ENCODE data around the gene ARHGAP11B.

DNA sequence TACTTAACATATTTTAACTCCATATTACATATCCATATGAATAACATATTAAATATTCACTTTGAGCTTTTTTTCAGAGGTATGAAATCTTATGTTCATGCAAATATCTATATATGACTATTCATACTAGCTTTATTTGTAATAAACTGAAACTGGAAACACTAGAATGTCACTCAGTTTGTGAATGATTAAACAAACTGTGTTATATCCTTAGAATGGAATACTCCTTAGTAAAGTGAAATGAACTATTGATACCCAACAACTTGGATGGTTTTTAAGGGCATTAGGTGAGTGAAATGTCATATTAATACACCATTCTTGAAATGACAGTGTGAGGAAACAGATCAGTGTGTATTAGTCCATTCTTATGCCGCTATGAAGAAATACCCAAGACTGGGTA, 45.4 kb downstream of the ARHGAP11B start:
- TF ChIP-seq, protein P1, sequence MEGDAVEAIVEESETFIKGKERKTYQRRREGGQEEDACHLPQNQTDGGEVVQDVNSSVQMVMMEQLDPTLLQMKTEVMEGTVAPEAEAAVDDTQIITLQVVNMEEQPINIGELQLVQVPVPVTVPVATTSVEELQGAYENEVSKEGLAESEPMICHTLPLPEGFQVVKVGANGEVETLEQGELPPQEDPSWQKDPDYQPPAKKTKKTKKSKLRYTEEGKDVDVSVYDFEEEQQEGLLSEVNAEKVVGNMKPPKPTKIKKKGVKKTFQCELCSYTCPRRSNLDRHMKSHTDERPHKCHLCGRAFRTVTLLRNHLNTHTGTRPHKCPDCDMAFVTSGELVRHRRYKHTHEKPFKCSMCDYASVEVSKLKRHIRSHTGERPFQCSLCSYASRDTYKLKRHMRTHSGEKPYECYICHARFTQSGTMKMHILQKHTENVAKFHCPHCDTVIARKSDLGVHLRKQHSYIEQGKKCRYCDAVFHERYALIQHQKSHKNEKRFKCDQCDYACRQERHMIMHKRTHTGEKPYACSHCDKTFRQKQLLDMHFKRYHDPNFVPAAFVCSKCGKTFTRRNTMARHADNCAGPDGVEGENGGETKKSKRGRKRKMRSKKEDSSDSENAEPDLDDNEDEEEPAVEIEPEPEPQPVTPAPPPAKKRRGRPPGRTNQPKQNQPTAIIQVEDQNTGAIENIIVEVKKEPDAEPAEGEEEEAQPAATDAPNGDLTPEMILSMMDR (IDR thresholded peaks at IDR 0.05), result no peak
- no peak for TF ChIP-seq POLR2AphosphoS5 (IDR thresholded peaks at IDR 0.05; ENCODE audit: insufficient read depth in 1 of 2, low read depth in 1 of 2)
- TF ChIP-seq POLR2A (IDR thresholded peaks at IDR 0.05), result no peak
